Prostate gland (tissue), 2 donors: ENCODE data around the gene ZDHHC20. TPM values are rescaled to one million over a fixed set of nuclear protein-coding genes. Genes with fewer than 3 reads are reported as not detected.

Source experiments
- DNase-seq: peaks from one replicate; pipeline ENCODE4 v3.0.0-alpha.2; 2019; ENCODE audit warnings: low spot score
- H3K27ac ChIP-seq, 2 donors: fragments of 200-600 bp; sonication (generic); 2 replicates each; pipeline ENCODE4 v1.5.1; 2017 to 2019
- H3K27me3 ChIP-seq: fragments of 200-600 bp; sonication (generic); replicated peaks from 2 replicates; pipeline ENCODE4 v1.5.1; 2019; ENCODE audit not compliant: insufficient read depth
- H3K36me3 ChIP-seq, 2 donors: fragments of 200-600 bp; sonication (generic); 1 replicate in 1 of 2; 2 replicates in 1 of 2; pipeline versions ENCODE4 v1.5.1 to v1.8.1; 2017 to 2019
- H3K4me1 ChIP-seq: fragments of 200-600 bp; sonication (generic); replicated peaks from 2 replicates; pipeline ENCODE4 v1.5.1; 2019
- H3K4me3 ChIP-seq, 2 donors: fragments of 200-600 bp; sonication (generic); 2 replicates each; pipeline ENCODE4 v1.5.1; 2017 to 2019
- H3K9me3 ChIP-seq: fragments of 200-600 bp; sonication (generic); 2 replicates; pipeline ENCODE4 v1.5.1; 2017
- POLR2A ChIP-seq: fragments of 450-650 bp; IDR thresholded peaks from one replicate; pipeline ENCODE4 v1.6.1; 2016; ENCODE audit warnings: antibody characterized with exemption, mild to moderate bottlenecking
- POLR2AphosphoS5 ChIP-seq: sonication (generic); formaldehyde crosslinking; IDR thresholded peaks from one replicate; pipeline ENCODE4 v1.6.1; 2017; ENCODE audit warnings: antibody characterized with exemption
- WGBS: methylation state at CpG from one replicate; pipeline ENCODE4 v1.1.5; 2018; 5-methylcytosine and 5-hydroxymethylcytosine counted together
- intact Hi-C: fragments of 100-400 bp; cut with DNase I; formaldehyde crosslinking; loops from one replicate; pipeline ENCODE4 v1.14.2; 2022
- total RNA-seq, 2 donors: library from RNA; depleted of rRNA; stranded (reverse); fragments of >200 nt; gene quantifications; one replicate each; pipeline ENCODE4 v1.1.0, GENCODE V29; 2016
- TF ChIP-seq, protein P1 (sequence below), 4 experiments: fragments of 200-600 bp in 2 of 4; fragments of 450-650 bp in 2 of 4; sonication (generic) in 2 of 4; IDR thresholded peaks; 1 replicate in 3 of 4; 2 replicates in 1 of 4; pipeline ENCODE4 v1.5.1; 2016 to 2019; ENCODE audit warnings: antibody characterized with exemption in 4 of 4, mild to moderate bottlenecking in 2 of 4, moderate library complexity in 2 of 4

ZDHHC20 gene
- total RNA-seq, 2 donors from 2014 or later: 50.4 to 77.1 TPM

DNA sequence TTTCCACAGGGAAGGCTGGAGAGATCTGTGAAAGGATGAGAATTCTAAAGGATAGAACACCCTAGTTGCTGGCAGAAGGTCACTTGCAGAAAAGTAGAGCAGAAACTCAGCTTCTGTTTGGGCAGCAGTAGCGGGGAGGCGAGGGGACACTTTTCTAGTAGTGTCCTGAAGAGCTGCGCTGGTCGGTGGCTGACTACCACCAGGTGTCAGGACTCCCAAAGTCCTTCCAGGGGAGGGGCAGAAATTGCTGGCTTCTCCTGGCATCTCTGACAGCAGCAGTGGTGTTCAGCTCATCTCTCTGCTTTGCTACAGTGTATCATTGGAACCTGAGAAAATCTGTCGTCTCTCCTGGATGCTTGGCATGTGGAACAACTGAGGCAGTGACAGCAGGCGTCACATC is 120.9 kb downstream of the ZDHHC20 start:
- no peak for DNase-seq
- WGBS: 81% methylated on average over 6 of the region's 6 CpGs
- Histone ChIP-seq H3K4me1 (no peaks in the 10 kb centered on the region), H3K27ac (no peak overlapping the region), H3K27me3 (no peaks in the 10 kb centered on the region), H3K9me3 (no peaks in the 10 kb centered on the region), H3K4me3 (no peak overlapping the region), H3K36me3 (no peaks in the 10 kb centered on the region)
- TF ChIP-seq, protein P1, sequence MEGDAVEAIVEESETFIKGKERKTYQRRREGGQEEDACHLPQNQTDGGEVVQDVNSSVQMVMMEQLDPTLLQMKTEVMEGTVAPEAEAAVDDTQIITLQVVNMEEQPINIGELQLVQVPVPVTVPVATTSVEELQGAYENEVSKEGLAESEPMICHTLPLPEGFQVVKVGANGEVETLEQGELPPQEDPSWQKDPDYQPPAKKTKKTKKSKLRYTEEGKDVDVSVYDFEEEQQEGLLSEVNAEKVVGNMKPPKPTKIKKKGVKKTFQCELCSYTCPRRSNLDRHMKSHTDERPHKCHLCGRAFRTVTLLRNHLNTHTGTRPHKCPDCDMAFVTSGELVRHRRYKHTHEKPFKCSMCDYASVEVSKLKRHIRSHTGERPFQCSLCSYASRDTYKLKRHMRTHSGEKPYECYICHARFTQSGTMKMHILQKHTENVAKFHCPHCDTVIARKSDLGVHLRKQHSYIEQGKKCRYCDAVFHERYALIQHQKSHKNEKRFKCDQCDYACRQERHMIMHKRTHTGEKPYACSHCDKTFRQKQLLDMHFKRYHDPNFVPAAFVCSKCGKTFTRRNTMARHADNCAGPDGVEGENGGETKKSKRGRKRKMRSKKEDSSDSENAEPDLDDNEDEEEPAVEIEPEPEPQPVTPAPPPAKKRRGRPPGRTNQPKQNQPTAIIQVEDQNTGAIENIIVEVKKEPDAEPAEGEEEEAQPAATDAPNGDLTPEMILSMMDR (IDR thresholded peaks at IDR 0.05): no peak
- TF ChIP-seq POLR2A: no peak
- intact Hi-C loops: no loop called here

DNA sequence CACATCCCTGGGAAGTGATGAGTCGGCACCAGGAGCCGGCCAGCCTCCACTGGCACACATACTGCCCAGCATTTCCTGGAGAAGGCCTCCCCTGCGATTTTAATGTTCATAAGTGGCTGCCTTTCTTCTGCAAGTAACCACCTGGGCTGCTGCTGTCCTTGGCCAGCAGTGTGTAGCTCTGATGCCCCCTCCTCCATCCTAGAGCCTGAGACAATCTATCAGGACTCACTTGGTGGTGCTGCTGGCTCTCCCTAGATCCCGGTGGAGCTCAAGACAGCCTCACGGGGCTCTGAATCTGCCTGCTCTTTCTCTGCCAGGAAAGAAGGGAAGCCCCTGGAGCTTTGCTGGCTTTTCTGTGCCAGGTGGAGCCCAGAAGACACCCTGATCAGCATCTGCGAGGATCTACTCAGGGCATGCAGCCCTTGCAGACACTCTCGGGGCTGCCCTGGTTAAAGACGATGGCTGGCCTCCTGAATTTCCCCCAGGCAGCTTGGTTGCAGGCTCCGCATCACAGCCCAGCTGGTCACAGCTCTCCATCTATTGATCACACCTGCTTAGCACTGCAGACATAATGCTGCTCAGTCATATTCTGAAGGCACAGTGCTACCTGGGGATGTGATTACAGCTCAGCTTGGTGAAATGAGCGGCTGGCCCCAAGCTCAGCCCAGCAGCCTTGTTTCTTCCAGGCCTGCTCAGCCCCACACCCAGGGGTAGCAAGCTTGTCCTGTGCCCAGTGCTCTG is 122.3 kb downstream of the ZDHHC20 start:
- TF ChIP-seq POLR2A (no peak), POLR2AphosphoS5 (no peak)
- TF ChIP-seq, protein P1 (IDR thresholded peaks at IDR 0.05): no peak
- 72% methylated on average over 10 of the region's 10 CpGs for WGBS
- intact Hi-C loops: no loop called here
- Histone ChIP-seq H3K27me3 (no peaks in the 10 kb centered on the region), H3K4me3 (no peak overlapping the region), H3K27ac (no peak overlapping the region), H3K36me3 (no peaks in the 10 kb centered on the region), H3K4me1 (no peaks in the 10 kb centered on the region), H3K9me3 (no peaks in the 10 kb centered on the region)
- no peak for DNase-seq

DNA sequence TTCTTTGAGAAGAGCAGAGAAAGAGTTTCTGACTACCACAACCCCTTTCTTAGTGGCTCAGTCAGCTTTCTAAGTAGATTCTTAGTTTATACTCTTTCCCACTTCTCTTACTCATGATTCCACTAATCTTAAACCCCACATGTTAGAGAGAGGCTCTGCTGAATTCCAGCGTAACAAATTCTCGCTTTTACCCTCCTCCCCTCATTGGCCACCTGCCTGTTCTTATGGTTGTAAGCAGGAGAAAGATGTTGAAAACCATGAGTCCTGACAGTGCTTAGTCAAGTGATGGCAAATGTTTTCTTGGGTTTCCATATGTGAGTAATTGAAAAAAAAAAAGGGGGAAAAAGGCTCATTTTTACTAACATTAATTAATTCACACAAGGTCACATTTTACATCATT is 125.9 kb downstream of the ZDHHC20 start:
- intact Hi-C loops: no loop called here
- Histone ChIP-seq H3K9me3 (no peaks in the 10 kb centered on the region), H3K27ac (no peak overlapping the region), H3K4me1 (no peaks in the 10 kb centered on the region), H3K4me3 (no peak overlapping the region), H3K27me3 (no peaks in the 10 kb centered on the region), H3K36me3 (no peaks in the 10 kb centered on the region)
- TF ChIP-seq POLR2AphosphoS5 (no peak), POLR2A (no peak)
- TF ChIP-seq, protein P1 (IDR thresholded peaks at IDR 0.05): no peak
- DNase-seq: no peak
- WGBS: 72% methylated on average over 2 of the region's 2 CpGs

DNA sequence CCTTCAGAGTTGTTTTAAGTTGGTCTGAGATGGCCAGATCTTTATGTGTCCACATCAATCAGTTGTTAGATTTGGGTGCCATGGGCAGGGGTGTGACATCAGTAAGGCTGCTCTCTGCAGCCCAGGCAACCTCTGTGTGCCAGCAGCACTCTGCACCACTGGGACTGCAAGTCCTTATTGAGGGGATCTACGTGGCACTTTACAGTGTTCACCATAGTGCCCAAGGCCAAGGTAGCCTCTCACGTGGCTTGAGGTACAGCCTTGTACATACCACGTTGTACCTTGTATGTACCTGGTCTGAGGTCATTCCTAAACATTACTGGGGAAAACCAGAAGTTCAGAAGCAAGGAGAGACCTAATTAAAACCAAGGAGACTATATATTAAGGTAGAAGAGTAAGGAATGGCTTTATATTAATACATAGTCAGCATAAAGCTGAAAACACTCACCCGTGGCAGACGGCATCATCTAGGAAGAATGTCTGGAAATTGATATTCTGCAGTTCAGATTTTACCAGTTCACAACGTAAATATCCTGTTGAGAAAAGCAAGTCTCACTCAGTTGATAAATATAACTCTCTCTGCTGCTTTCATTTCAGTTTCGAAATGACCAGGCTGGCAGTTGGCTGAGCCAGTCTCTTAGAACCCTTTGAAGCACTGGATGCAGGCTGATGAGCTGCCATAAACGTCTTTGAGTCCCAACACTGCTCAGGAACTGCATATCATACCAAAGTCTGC is 128.8 kb downstream of the ZDHHC20 start:
- Histone ChIP-seq H3K27me3 (no peaks in the 10 kb centered on the region), H3K4me1 (no peaks in the 10 kb centered on the region), H3K9me3 (no peaks in the 10 kb centered on the region), H3K27ac (no peak overlapping the region), H3K36me3 (no peaks in the 10 kb centered on the region), H3K4me3 (no peak overlapping the region)
- TF ChIP-seq POLR2AphosphoS5: no peak
- TF ChIP-seq, protein P1 (IDR thresholded peaks at IDR 0.05): no peak
- no peak for DNase-seq
- intact Hi-C loops: no loop called here
- WGBS: 68% methylated on average over 8 of the region's 8 CpGs
